Activated CD4-positive, alpha-beta T cell treated with anti-CD3 and anti-CD28 coated beads, Interleukin-2, amount 50 U/mL, for 24 hours (primary cell): Measurements from ENCODE around the gene EBF4.
"Not testable (repeated sequence)": the region's sequence is repeated elsewhere in the genome, so short reads cannot be mapped to it uniquely, and the experiment has no call there.

ENCODE experiments used
- DNase-seq, 2 donors: peaks; one replicate each; pipeline ENCODE4 v3.0.0-alpha.2; 2020; ENCODE audit warnings: low read depth in 1 of 2, low spot score in 1 of 2

EBF4 gene

GRCh38 chr20:2807929-2808328 lies 115.3 kb downstream of the EBF4 start:
- DNase-seq: not testable (repeated sequence)

- DNase-seq: no peak
Measured at GRCh38 chr20:2809690-2810089, 117.1 kb downstream of the EBF4 start.
